ENCODE measurements around the gene HLCS. TPM values are rescaled to one million over a fixed set of nuclear protein-coding genes. Genes with fewer than 3 reads are reported as not detected.

HLCS gene
- total RNA-seq, 3 donors from 2014 or later (not counting 1 experiment from before 2014, with no cell fraction given) = 28.4 to 36.0 (median 33.0) TPM

DNA sequence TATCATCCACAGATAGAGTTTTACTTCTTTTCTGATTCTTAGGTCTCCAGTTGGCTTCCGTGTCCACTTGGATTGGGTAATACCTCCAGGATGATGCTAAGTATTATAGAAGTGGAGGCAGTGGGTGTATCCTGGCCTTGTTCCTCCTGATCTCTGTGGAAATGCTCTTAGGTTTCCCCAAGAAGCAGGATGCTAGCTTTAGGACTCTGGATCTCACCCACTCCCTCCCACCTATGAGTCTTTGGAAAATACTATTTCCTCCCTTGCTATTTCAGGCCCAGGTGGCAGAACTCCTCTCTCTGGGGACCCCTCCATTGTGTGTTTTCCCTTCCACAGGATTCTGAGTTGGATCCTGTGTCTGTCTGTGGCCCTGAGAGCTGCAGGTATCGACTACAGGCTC lies 180.9 kb downstream of the HLCS start:
- H3K27me3 Mint-ChIP-seq (ENCODE audit: low read depth in 2 of 2) = no peaks in the 10 kb centered on the region
- H3K4me1 Mint-ChIP-seq = no peaks in the 10 kb centered on the region
- WGBS (ENCODE audit: insufficient coverage) = 80% methylated on average over 1 of the region's 2 CpGs
- no peaks in the 10 kb centered on the region for H3K9me3 ChIP-seq (ENCODE audit: control insufficient read depth, insufficient read depth, low read length)
- H3K4me1 ChIP-seq (ENCODE audit: control insufficient read depth, insufficient read depth, low read length) = no peaks in the 10 kb centered on the region
- no peaks in the 10 kb centered on the region for H3K36me3 ChIP-seq (ENCODE audit: control insufficient read depth, insufficient read depth, low read length)
- no peaks in the 10 kb centered on the region for H3K27me3 ChIP-seq (ENCODE audit: control insufficient read depth, insufficient read depth, low read length)
- ATAC-seq (no peak), DNase-seq (no peak)
- no peaks in the 10 kb centered on the region for H3K9me3 Mint-ChIP-seq
- no peaks in the 10 kb centered on the region for H3K36me3 Mint-ChIP-seq
- no peak overlapping the region for H3K27ac Mint-ChIP-seq
- intact Hi-C loops (cut with micrococcal nuclease) = no loop called here
- TF ChIP-seq, protein P1, sequence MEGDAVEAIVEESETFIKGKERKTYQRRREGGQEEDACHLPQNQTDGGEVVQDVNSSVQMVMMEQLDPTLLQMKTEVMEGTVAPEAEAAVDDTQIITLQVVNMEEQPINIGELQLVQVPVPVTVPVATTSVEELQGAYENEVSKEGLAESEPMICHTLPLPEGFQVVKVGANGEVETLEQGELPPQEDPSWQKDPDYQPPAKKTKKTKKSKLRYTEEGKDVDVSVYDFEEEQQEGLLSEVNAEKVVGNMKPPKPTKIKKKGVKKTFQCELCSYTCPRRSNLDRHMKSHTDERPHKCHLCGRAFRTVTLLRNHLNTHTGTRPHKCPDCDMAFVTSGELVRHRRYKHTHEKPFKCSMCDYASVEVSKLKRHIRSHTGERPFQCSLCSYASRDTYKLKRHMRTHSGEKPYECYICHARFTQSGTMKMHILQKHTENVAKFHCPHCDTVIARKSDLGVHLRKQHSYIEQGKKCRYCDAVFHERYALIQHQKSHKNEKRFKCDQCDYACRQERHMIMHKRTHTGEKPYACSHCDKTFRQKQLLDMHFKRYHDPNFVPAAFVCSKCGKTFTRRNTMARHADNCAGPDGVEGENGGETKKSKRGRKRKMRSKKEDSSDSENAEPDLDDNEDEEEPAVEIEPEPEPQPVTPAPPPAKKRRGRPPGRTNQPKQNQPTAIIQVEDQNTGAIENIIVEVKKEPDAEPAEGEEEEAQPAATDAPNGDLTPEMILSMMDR (IDR thresholded peaks at IDR 0.05) = no peak
- no peak overlapping the region for H3K4me3 Mint-ChIP-seq
- no peak overlapping the region for H3K4me3 ChIP-seq (ENCODE audit: low read length)
- H3K27ac ChIP-seq (ENCODE audit: low read length) = no peak overlapping the region

DNA sequence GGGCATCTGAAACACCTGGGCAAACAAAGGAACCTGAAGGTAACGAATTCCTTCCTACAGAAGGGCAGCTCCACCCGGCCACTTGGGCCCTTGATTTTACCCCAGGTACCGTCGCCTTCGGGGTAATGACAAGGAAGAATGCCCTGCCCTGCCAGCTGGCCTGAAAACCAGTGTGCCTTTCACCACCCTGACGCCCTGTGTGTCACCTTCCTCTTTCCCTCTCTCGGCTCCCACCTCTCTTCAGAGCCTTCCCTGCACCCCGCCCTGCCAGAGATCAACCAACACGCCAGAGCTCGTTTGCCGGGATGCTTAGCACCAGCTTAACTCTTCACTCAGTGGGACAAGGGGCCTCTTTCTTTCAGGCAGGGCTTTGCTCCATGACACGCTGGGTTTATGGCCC lies 181.5 kb downstream of the HLCS start:
- no peaks in the 10 kb centered on the region for H3K27me3 ChIP-seq (ENCODE audit: control insufficient read depth, insufficient read depth, low read length)
- intact Hi-C loops (cut with micrococcal nuclease) = no loop called here
- H3K9me3 ChIP-seq (ENCODE audit: control insufficient read depth, insufficient read depth, low read length) = no peaks in the 10 kb centered on the region

DNA sequence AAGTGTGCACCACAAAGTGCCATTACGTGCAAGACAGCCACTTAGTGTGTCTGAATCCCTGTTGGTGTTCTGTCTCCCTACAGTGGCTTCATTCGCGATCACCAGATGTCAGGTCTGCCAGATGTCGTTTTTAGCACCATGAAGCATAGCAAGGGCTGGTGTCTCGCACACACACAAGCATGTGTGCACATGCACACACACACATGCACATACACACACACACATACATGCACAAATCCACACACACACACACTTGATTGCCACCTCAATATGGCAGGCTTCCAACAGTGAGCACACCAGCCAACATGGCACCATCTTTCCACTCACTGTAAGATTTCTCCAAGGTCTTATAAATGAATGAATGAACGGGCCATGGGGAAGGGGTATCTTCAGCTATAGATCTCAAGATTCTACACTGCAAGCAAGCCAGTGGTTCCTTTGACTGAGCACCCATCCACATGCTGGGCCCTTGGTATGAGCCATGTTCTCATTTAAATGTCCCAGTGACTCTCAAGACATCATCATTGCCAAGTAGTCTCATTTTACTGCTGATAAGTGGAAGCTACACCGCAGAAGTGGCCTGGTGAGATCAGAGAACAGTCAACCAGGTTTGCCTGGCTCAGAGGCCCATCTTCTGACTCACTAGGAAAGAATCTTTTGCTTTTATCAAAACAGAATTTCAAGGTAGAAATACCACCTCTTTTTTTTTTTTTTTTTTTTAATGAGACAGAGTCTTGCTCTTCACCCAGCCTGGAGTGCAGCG lies 182.7 kb downstream of the HLCS start:
- no peaks in the 10 kb centered on the region for H3K27me3 Mint-ChIP-seq (ENCODE audit: low read depth in 2 of 2)
- H3K9me3 Mint-ChIP-seq = no peaks in the 10 kb centered on the region
- Histone ChIP-seq H3K27ac (ENCODE audit: low read length) (no peak overlapping the region), H3K4me1 (ENCODE audit: control insufficient read depth, insufficient read depth, low read length) (no peaks in the 10 kb centered on the region), H3K27me3 (ENCODE audit: control insufficient read depth, insufficient read depth, low read length) (no peaks in the 10 kb centered on the region), H3K36me3 (ENCODE audit: control insufficient read depth, insufficient read depth, low read length) (no peaks in the 10 kb centered on the region), H3K9me3 (ENCODE audit: control insufficient read depth, insufficient read depth, low read length) (no peaks in the 10 kb centered on the region), H3K4me3 (ENCODE audit: low read length) (no peak overlapping the region)
- intact Hi-C loops (cut with micrococcal nuclease) = no loop called here
- H3K4me1 Mint-ChIP-seq = no peaks in the 10 kb centered on the region
- TF ChIP-seq, protein P1 (IDR thresholded peaks at IDR 0.05) = no peak
- 94% methylated on average over 8 of the region's 8 CpGs for WGBS (ENCODE audit: insufficient coverage)
- no peak overlapping the region for H3K4me3 Mint-ChIP-seq
- no peaks in the 10 kb centered on the region for H3K36me3 Mint-ChIP-seq
- DNase-seq (no peak), ATAC-seq (peak in 1 of 3 donors; percentile 25)
- no peak overlapping the region for H3K27ac Mint-ChIP-seq

More for the DNA sequence above, 181.5 kb downstream of the HLCS start:
- Mint-ChIP-seq H3K36me3 (no peaks in the 10 kb centered on the region), H3K4me1 (no peaks in the 10 kb centered on the region), H3K4me3 (no peak overlapping the region), H3K27ac (no peak overlapping the region), H3K27me3 (ENCODE audit: low read depth in 2 of 2) (no peaks in the 10 kb centered on the region), H3K9me3 (no peaks in the 10 kb centered on the region)
- WGBS (ENCODE audit: insufficient coverage) = 93% methylated on average over 12 of the region's 12 CpGs
- Histone ChIP-seq H3K4me3 (ENCODE audit: low read length) (no peak overlapping the region), H3K27ac (ENCODE audit: low read length) (no peak overlapping the region), H3K36me3 (ENCODE audit: control insufficient read depth, insufficient read depth, low read length) (no peaks in the 10 kb centered on the region), H3K4me1 (ENCODE audit: control insufficient read depth, insufficient read depth, low read length) (no peaks in the 10 kb centered on the region)
- no peak for DNase-seq
- no peak for ATAC-seq
- TF ChIP-seq, protein P1 (IDR thresholded peaks at IDR 0.05) = no peak

DNA sequence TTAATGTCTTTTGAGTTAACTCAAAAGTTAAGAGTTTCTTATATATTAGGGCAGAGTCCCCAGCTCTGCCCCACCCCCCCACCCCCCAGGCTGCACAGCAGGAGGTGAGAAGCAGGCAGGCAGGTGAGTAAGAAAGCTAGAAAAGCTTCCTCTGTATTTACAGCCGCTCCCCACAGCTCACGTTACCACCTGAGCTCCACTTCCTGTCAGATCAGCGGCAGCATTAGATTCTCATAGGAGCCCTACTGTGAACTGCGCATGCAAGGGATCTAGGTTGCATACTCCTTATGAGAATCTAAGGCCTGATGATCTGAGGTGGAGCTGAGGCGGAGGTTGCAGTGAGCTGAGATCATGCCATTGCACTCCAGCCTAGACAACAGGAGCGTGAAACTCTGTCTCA lies 185.6 kb downstream of the HLCS start:
- no peaks in the 10 kb centered on the region for H3K4me1 Mint-ChIP-seq
- 85% methylated on average over 6 of the region's 6 CpGs for WGBS (ENCODE audit: insufficient coverage)
- H3K9me3 Mint-ChIP-seq = no peaks in the 10 kb centered on the region
- H3K27ac ChIP-seq (ENCODE audit: low read length) = no peak overlapping the region
- no peaks in the 10 kb centered on the region for H3K36me3 Mint-ChIP-seq
- H3K27me3 Mint-ChIP-seq (ENCODE audit: low read depth in 2 of 2) = no peaks in the 10 kb centered on the region
- no peak overlapping the region for H3K4me3 Mint-ChIP-seq
- TF ChIP-seq, protein P1 (IDR thresholded peaks at IDR 0.05) = no peak
- no peak overlapping the region for H3K4me3 ChIP-seq (ENCODE audit: low read length)
- no peak overlapping the region for H3K27ac Mint-ChIP-seq
- ATAC-seq (no peak), DNase-seq (no peak)
- H3K36me3 ChIP-seq (ENCODE audit: control insufficient read depth, insufficient read depth, low read length) = no peaks in the 10 kb centered on the region
- no peaks in the 10 kb centered on the region for H3K9me3 ChIP-seq (ENCODE audit: control insufficient read depth, insufficient read depth, low read length)
- intact Hi-C loops (cut with micrococcal nuclease) = no loop called here
- H3K4me1 ChIP-seq (ENCODE audit: control insufficient read depth, insufficient read depth, low read length) = no peaks in the 10 kb centered on the region
- no peaks in the 10 kb centered on the region for H3K27me3 ChIP-seq (ENCODE audit: control insufficient read depth, insufficient read depth, low read length)
